HG03565 (cell line): ENCODE data around the gene CDKAL1.
"Not testable (repeated sequence)": the region's sequence is repeated elsewhere in the genome, so short reads cannot be mapped to it uniquely, and the experiment has no call there.

Source experiments
- ATAC-seq: cut with Tn5 transposase; IDR thresholded peaks from one replicate; pipeline ENCODE4 v1.9.1; 2021; ENCODE audit warnings: mild to moderate bottlenecking, moderate library complexity; ENCODE audit not compliant: unreplicated experiment

CDKAL1 gene

DNA sequence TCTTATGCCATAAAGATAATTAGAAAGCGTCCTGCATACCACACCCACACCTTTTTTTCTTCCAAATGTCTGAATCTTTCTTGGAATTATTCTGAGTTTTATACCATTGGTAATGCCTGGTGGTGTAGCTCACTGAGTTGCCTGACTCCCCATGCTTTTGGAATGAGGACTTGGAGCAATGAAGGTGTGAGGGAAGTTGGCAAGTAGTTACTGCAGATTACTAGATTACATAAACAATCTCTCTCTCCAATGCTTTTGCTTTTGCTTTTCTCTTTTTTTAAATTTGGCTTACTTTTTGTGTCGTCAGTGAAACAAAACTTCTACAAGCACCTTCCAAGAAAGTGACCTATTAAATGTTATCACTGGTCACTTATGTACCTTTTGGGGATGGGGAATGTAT lies 653.2 kb downstream of the CDKAL1 start:
- ATAC-seq: no peak

DNA sequence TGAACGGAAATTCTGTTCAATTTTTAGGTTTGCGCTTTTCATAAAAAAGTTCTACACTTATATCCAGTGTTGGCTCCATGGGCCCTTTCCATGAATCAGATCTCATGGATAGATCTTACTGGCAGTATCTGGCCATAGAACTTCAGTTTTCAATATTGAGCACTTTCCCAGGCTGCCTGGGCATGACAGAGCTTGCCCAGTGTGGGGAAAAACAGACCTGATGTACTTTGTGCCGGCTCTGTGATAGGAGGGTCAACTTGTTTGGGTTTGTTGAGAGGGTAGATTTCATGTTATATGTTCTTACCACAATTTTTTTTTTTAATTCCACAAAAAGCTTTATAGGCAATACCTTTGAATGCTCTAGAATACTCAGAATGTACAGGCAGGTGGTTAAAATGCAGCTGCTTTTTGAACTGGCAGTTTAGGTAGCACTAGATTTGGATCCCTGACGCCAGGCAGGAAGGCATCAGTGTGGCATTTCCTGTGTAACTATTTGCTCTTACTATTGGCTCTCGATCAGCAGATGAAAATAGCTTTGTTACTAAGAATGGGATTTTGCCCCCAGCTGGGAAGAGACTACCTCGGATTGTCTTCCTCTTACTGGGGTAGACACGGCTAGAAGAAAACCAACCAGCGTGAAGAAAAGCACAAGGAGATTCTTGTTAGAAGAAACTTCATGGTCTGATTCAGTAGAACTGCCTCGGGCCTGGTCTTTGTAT lies 654.4 kb downstream of the CDKAL1 start:
- peak; percentile 59 for ATAC-seq

- no peak for ATAC-seq
These were observed 655.5 kb downstream of the CDKAL1 start for GRCh38 chr6:21189759-21190158.

- ATAC-seq: peak; percentile 16
These were observed 656.4 kb downstream of the CDKAL1 start for GRCh38 chr6:21190701-21191100.

GRCh38 chr6:21193790-21194475 lies 659.7 kb downstream of the CDKAL1 start:
- ATAC-seq: no peak

- not testable (repeated sequence) for ATAC-seq
These were observed 661.0 kb downstream of the CDKAL1 start for GRCh38 chr6:21195301-21195700.

DNA sequence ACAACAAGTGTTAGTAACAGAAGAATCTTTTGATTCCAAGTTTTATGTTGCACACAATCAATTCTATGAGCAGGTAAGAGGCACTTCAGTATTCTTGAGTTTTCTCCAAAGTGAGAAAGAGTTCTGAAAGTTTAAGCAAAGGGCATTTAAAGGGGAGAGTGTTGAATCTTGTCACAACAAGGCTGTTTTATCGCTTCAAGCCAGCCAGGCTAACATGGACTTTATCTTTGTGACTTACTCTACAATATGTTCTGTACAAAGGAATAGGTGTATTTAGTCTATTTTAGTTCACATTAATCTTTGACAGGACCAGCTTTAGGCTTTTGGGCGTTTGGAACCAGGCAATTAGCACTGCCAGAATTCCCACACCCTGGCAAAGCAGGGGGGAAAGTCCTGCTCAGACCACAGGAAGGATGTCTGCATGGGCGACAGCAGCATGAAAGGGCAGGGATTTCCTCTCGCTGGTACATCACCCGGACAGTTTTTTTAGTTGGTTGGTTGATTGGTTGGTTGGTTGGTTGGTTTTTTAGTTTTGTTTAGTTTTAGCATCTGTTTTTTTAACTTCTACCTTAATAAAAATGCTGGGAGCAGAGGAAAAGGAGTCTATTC lies 663.9 kb downstream of the CDKAL1 start:
- ATAC-seq: no peak

DNA sequence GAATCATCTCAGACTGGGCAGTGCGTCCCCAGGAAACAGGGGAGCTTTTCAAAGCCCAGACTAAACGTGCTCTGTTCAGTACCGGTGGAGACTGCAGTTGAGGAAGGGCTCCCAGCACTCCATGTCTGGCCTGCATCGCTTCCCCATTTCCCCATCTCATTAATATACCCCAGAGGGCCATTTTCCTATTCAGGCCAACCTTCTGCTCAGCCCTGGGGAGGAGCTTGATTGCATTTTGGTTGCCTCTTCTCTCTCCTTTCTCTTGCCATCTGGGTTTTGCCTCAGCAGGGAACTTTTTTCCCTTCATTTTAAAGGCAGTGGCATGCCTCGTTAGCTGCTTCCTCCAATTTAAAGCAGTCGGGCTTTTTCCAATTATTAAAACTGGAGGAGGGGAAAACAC lies 665.0 kb downstream of the CDKAL1 start:
- no peak for ATAC-seq

- ATAC-seq: no peak
These were observed 666.0 kb downstream of the CDKAL1 start for GRCh38 chr6:21200134-21200870.

DNA sequence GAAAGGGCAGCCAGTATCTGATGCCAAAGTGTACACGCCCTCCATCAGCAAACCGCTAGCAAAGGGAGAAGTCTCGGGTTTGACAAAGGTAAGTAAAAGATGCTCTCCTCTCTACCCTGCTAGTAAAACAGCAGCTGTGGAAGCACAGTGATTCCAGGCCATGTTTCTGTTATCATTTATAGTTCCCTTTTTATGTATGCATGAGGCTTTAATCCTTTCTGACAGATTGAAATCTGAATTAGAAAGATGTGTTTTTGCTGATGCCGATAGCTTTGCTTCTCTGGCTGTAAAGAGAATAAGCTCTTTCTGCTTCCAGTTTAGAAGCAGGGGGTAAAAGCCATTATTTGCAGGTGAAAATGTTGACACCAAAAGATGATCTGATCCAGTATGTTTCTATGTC lies 666.9 kb downstream of the CDKAL1 start:
- ATAC-seq: no peak

- no peak for ATAC-seq
These were observed 667.5 kb downstream of the CDKAL1 start for GRCh38 chr6:21201637-21202350.

GRCh38 chr6:21202521-21202920 lies 668.3 kb downstream of the CDKAL1 start:
- no peak for ATAC-seq

- ATAC-seq: no peak
These were observed 670.7 kb downstream of the CDKAL1 start for GRCh38 chr6:21204951-21205350.

DNA sequence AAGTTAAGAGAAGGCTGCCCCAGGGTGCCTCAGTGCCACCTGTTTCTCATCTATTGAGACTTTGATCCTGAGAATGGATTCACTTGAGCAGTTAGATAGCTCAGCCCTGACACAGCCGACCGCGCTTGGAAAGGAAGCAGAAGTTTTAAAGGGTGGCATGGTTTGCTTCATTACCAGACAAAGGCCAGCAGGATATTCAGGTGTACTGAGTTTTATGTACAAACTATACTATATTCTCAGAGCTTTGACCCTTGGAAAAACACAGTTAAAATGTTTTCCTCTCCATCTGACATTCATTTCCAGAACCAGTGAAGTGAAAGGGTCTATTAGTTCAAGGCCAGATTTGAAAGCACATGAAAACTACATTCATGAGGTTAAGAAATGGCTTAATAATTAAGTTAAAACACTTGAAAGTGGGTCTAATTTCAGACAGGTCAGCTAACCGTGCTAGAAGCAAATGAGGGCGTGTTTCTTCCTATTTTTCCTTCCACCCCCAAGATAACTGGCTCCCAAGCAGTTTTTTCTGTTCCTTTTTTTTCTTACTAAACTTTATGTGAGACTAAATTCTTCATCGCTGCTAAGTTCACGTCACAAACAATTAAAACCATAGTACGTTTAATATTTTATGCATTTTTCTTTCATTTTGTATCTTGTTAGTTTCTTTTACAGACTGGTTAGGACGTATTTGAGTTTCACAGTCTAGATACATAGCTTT lies 674.0 kb downstream of the CDKAL1 start:
- ATAC-seq: no peak

DNA sequence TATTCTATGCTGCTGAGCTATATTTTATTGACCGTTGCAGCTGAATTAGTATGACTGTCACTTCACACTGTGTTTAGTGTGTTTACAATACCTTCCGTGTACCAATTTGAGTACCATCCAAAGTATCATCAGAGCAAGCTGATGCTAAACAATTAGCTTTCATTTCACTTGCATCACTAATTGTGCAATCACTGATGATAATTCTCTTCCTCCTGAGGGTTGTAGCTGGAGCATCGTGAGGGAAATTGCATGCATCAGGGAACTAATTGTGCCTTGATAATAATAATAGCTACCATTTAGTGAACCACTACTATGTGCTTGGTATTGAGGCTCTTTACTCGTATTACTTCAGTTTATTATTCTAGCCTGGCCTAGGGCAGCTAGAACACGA lies 674.5 kb downstream of the CDKAL1 start:
- ATAC-seq: no peak

GRCh38 chr6:21213492-21213891 lies 679.2 kb downstream of the CDKAL1 start:
- ATAC-seq: peak; percentile 66

- no peak for ATAC-seq
These were observed 680.6 kb downstream of the CDKAL1 start for GRCh38 chr6:21214738-21215448.

GRCh38 chr6:21219241-21219640 lies 685.0 kb downstream of the CDKAL1 start:
- no peak for ATAC-seq

DNA sequence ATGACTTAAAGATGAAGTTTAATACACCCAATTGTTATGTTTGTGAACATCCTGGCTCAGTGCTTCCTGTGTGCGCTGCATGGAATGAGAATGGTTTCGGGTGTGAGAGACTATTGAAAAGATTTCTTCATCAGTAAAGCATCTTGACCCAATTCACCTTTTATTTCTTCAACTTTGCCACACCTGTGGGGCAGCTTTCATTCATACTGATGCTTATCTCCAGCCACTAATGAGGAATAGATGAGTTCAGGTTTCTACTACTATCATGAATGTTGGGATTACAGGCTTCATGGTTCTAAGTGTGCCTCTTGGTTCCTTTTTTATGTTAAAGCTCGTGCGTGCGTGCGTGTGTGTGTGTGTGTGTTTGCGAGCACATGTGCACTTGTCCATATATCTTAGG lies 685.6 kb downstream of the CDKAL1 start:
- ATAC-seq: no peak
